ENCODE measurements around the gene MAGI3.

MAGI3 gene

DNA sequence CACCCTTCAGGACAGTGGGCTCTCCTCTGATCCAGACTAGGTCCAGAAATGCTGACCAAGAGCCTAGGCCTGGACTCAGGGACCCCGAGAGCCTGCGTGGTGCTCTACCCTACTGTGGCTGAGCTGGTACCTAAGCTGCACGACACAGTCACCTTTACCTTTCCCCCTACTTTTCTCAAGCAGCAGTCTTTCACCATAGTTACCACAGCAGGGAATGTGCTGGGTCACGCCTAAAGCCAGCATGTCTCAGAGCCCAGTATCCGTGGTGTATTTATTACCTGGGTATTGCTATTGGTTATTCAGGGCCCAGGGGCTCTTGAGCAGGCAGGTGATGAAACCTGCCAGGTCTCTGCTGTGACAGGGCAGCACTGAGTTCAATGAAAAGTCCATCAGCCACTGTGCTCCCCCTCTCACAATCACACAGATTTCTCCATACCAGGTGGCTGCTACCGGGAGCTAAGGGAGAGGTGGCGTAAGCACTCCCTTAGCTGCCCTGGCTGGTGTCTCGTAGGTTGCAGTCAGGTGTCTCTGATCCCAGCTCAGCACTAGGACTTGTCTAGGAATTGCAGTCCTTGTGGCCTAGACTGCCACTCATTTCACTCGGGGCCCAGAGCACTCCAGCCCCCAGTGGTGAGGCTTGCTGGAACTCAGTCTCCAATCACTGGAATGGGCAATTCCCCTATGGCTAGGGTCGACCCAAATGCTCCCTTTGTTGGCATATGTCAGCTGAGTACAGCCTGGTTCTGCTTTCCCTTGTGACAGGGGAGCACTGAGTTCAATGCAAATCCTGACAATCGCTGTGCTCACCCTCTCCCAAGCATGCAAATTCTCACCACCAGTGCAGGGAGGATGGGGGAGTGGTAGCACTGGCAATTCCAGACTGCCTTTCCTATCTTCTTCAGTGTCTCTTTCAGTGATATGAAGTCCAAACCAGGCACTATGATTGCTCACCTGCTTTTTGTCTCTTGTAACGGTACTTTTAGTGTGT is 240.3 kb downstream of the MAGI3 start:
- H3K27me3 ChIP-seq = no peaks in the 10 kb centered on the region
- H3K9me3 ChIP-seq = no peaks in the 10 kb centered on the region; the same call in 1 of the 2 replicates
- peaks cover 17% of the 10 kb centered on the region for H3K36me3 ChIP-seq
- no peak overlapping the region for H3K4me3 ChIP-seq (ENCODE audit: low read depth, low read length)
- no peaks in the 10 kb centered on the region for H3K4me1 ChIP-seq
- TF ChIP-seq, protein P1, sequence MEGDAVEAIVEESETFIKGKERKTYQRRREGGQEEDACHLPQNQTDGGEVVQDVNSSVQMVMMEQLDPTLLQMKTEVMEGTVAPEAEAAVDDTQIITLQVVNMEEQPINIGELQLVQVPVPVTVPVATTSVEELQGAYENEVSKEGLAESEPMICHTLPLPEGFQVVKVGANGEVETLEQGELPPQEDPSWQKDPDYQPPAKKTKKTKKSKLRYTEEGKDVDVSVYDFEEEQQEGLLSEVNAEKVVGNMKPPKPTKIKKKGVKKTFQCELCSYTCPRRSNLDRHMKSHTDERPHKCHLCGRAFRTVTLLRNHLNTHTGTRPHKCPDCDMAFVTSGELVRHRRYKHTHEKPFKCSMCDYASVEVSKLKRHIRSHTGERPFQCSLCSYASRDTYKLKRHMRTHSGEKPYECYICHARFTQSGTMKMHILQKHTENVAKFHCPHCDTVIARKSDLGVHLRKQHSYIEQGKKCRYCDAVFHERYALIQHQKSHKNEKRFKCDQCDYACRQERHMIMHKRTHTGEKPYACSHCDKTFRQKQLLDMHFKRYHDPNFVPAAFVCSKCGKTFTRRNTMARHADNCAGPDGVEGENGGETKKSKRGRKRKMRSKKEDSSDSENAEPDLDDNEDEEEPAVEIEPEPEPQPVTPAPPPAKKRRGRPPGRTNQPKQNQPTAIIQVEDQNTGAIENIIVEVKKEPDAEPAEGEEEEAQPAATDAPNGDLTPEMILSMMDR (IDR thresholded peaks at IDR 0.05; ENCODE audit: low read depth, low read length) = no peak
- no peak for DNase-seq

DNA sequence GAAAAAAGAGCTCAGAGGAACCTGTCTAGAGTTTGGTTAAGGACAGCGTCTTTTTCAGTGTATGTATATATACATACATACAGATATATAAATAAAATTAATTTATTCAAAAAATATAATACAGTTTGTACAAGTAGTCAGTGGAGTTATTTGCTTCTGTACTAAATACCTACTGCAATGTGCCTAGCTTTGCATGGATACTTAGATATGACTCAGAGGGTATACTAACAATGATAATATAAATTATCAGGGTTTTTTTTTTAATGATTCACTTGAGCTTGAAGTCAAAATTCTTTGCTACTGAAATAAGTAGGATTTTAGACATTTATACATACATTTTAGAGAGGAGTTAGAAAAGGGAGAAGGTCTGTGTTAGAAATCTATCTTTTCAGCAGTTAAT is 251.1 kb downstream of the MAGI3 start:
- DNase-seq = no peak
- TF ChIP-seq, protein P1 (IDR thresholded peaks at IDR 0.05; ENCODE audit: low read depth, low read length) = no peak
- Histone ChIP-seq H3K36me3 (peaks cover 32% of the 10 kb centered on the region), H3K4me3 (ENCODE audit: low read depth, low read length) (no peak overlapping the region), H3K9me3 (no peaks in the 10 kb centered on the region; the same call in 1 of the 2 replicates), H3K27me3 (no peaks in the 10 kb centered on the region), H3K4me1 (no peaks in the 10 kb centered on the region)

GRCh38 chr1:113647164-113647563 is 256.8 kb downstream of the MAGI3 start:
- TF ChIP-seq, protein P1 (IDR thresholded peaks at IDR 0.05; ENCODE audit: low read depth, low read length) = no peak
- no peaks in the 10 kb centered on the region for H3K27me3 ChIP-seq
- peaks cover 51% of the 10 kb centered on the region for H3K36me3 ChIP-seq
- DNase-seq = no peak
- no peaks in the 10 kb centered on the region for H3K4me1 ChIP-seq
- H3K9me3 ChIP-seq = no peaks in the 10 kb centered on the region
- H3K4me3 ChIP-seq (ENCODE audit: low read depth, low read length) = no peak overlapping the region

DNA sequence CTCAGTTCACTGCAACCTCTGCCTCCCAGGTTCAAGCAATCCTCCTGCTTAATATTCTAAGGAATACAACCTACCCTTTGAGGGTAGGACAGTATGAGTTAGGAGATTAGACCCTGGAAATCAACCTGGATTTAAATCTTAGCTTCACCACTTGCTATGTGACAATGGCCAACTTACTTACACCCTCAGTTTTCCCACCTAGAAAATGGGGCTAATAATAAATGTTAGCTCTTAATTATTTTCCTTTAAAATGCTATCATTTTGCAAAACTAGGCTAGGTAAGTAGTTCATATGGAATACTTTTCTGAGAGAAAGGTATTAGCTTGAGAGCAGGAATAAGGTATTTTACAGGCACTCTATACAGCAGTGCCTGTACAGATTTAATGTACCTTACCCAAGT is 258.2 kb downstream of the MAGI3 start:
- no peak overlapping the region for H3K4me3 ChIP-seq (ENCODE audit: low read depth, low read length)
- H3K4me1 ChIP-seq = no peaks in the 10 kb centered on the region
- TF ChIP-seq, protein P1 (IDR thresholded peaks at IDR 0.05; ENCODE audit: low read depth, low read length) = no peak
- no peak for DNase-seq
- no peaks in the 10 kb centered on the region for H3K9me3 ChIP-seq
- peaks cover 51% of the 10 kb centered on the region for H3K36me3 ChIP-seq
- no peaks in the 10 kb centered on the region for H3K27me3 ChIP-seq

DNA sequence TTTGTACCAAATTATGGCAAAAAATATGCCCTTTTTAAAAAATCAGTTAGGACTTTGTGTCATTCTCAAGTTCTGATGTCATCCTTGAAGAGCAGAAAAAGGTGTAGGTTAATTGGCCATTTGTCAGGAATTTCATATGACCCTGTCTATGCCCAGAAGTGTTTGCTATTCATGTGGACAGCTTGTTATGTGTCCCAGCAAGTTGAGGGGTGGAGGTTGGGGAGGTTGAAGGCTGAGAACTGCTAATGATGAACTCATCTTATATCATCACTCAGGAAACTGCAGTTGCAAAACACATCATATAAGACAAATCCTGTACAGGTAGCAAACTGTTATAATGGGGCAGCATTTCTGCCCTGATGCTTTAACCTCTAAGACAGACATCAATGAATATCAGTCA is 262.5 kb downstream of the MAGI3 start:
- no peaks in the 10 kb centered on the region for H3K9me3 ChIP-seq
- peaks cover 50% of the 10 kb centered on the region for H3K36me3 ChIP-seq
- DNase-seq = no peak
- H3K27me3 ChIP-seq = no peaks in the 10 kb centered on the region
- H3K4me1 ChIP-seq = peaks cover 8% of the 10 kb centered on the region
- H3K4me3 ChIP-seq (ENCODE audit: low read depth, low read length) = no peak overlapping the region
- TF ChIP-seq, protein P1 (IDR thresholded peaks at IDR 0.05; ENCODE audit: low read depth, low read length) = no peak

GRCh38 chr1:113653741-113654140 is 263.4 kb downstream of the MAGI3 start:
- TF ChIP-seq, protein P1 (IDR thresholded peaks at IDR 0.05; ENCODE audit: low read depth, low read length) = no peak
- H3K27me3 ChIP-seq = no peaks in the 10 kb centered on the region
- peaks cover 12% of the 10 kb centered on the region for H3K4me1 ChIP-seq
- H3K36me3 ChIP-seq = peaks cover 43% of the 10 kb centered on the region
- DNase-seq = no peak
- no peaks in the 10 kb centered on the region for H3K9me3 ChIP-seq
- H3K4me3 ChIP-seq (ENCODE audit: low read depth, low read length) = no peak overlapping the region
